Heart left ventricle (tissue), 16 donors: ENCODE measurements around the gene FGF22. TPM values are rescaled to one million over a fixed set of nuclear protein-coding genes. Genes with fewer than 3 reads are reported as not detected.

Experiments
- ATAC-seq, 4 donors: fragments of 200-7000 bp; cut with Tn5 transposase; one replicate each; pipeline ENCODE4 v1.9.1; 2020 to 2022; ENCODE audit warnings: moderate library complexity in 4 of 4, mild to moderate bottlenecking in 3 of 4, moderate number of reproducible peaks in 1 of 4
- DNase-seq, 5 donors: peaks; one replicate each; pipeline ENCODE4 v3.0.0-alpha.2; 2020
- H3K27ac ChIP-seq, 12 donors: fragments of 200-600 bp; sonication (generic) in 4 of 12; one replicate each; pipeline versions ENCODE4 v1.5.0 to v1.8.0; 2016 to 2022; ENCODE audit warnings: mild to moderate bottlenecking in 2 of 12
- H3K27me3 ChIP-seq, 9 donors: fragments of 200-600 bp; sonication (generic) in 2 of 9; one replicate each; pipeline versions ENCODE4 v1.5.1 to v1.8.0; 2016 to 2022; ENCODE audit warnings: mild to moderate bottlenecking in 3 of 9
- H3K36me3 ChIP-seq, 9 donors: fragments of 200-600 bp; sonication (generic) in 2 of 9; one replicate each; pipeline versions ENCODE4 v1.5.0 to v1.8.0; 2018 to 2022; ENCODE audit warnings: mild to moderate bottlenecking in 2 of 9
- H3K4me1 ChIP-seq, 12 donors: fragments of 200-600 bp; sonication (generic) in 4 of 12; one replicate each; pipeline versions ENCODE4 v1.5.0 to v1.8.0; 2016 to 2022; ENCODE audit warnings: mild to moderate bottlenecking in 3 of 12
- H3K4me3 ChIP-seq, 12 donors: fragments of 200-600 bp; sonication (generic) in 4 of 12; one replicate each; pipeline versions ENCODE4 v1.5.0 to v1.8.0; 2017 to 2022; ENCODE audit warnings: mild to moderate bottlenecking in 9 of 12, moderate library complexity in 4 of 12
- H3K9me3 ChIP-seq, 12 donors: fragments of 200-600 bp; sonication (generic) in 4 of 12; one replicate each; pipeline versions ENCODE4 v1.5.0 to v1.8.0; 2016 to 2022; ENCODE audit warnings: mild to moderate bottlenecking in 1 of 12
- POLR2A ChIP-seq, 2 donors: fragments of 450-650 bp; IDR thresholded peaks; one replicate each; pipeline ENCODE4 v1.6.1; 2017; ENCODE audit warnings: antibody characterized with exemption in 2 of 2, mild to moderate bottlenecking in 2 of 2, moderate library complexity in 2 of 2
- WGBS, 4 donors: extraction: QIAGEN DNeasy Blood & Tissue Kit in 2 of 4; methylation state at CpG; one replicate each; pipeline versions ENCODE4 v1.1.5 to v1.1.7; 2013 to 2018; 5-methylcytosine and 5-hydroxymethylcytosine counted together
- intact Hi-C, 10 donors: fragments of 100-400 bp; cut with DNase I; formaldehyde crosslinking; loops; one replicate each; pipeline versions ENCODE4 v1.11.1 to v1.14.2; 2022
- long read RNA-seq, 3 donors: library from polyadenylated mRNA; unstranded; transcript quantifications; one replicate each; pipeline ENCODE4 v2.0.0, GENCODE V29; 2020 to 2021
- polyA plus RNA-seq, 2 donors: library from polyadenylated mRNA; stranded (reverse); fragments of 200-250 nt; gene quantifications; one replicate each; pipeline ENCODE4 v1.2.3, GENCODE V29; 2013
- total RNA-seq, 9 donors: library from RNA; depleted of rRNA in 2 of 9; stranded (reverse); fragments of >200 nt in 2 of 9; fragmentation: NEBNext Ultra II Directional in 3 of 9; extraction: Animal tissue kit (Norgen Biotek cat#: 25700) in 3 of 9; gene quantifications; one replicate each; pipeline versions ENCODE4 v1.1.0 to v1.2.4, GENCODE V29; 2016 to 2023
- TF ChIP-seq, protein P1 (sequence below), 12 donors: fragments of 200-600 bp; sonication (generic) in 4 of 12; IDR thresholded peaks; one replicate each; pipeline versions ENCODE4 v1.5.0 to v1.8.0; 2018 to 2022; ENCODE audit warnings: antibody characterized with exemption in 12 of 12, mild to moderate bottlenecking in 5 of 12
- donor health status: ischemic (EF 13 %, LVEDD 7.1; RV severe dilation, severe dysfunction).
- donor health status: healthy with polysubstance abuse.
- donor health status: DM: no; HTN: yes; CAD: no.
- donor health status: DM: no; HTN: no; CAD: no.
- donor health status: ischemic (EF 25% LVEDD 6.9; RV normal size, moderate dysfunction).
- donor health status: ischemic (EF 25% LVEDD 5.7; RV mildly dilated, moderate dysfunction).
- donor health status: healthy.
- donor health status: DM: yes; HTN: yes; CAD: no.
- donor health status: ischemic (EF 35%, LVEDD 5.7; RV mildly dilated, moderate dysfunction).
- donor health status: nonischemic (EF 11% LVEDD 7.7; RV severe dilation, severe dysfunction).
- donor health status: DM: yes; HTN: yes; CAD: no.
- donor health status: PGD.
- donor health status: ischemic (EF 29% LVEDD 5.4; RV normal size, mild dysfunction).
- donor health status: nonischemic (EF 23%, LVEDD 6.1; RV moderate dilation, normal function).

The FGF22 gene
- total RNA-seq: under 1 TPM in 3 of 9 donors, not detected in 6; 0.16 to 0.36 (median 0.20) TPM
- polyA plus RNA-seq: under 1 TPM; 0.07 to 0.11 TPM
- long read RNA-seq, donor 1, partial matches to known transcripts: 0 of 1 reads
- long read RNA-seq, donor 1, other reads (novel, unspliced or antisense): 0 of 1 reads
- long read RNA-seq, donor 2: 0 reads
- long read RNA-seq, donor 3: 0 reads

DNA sequence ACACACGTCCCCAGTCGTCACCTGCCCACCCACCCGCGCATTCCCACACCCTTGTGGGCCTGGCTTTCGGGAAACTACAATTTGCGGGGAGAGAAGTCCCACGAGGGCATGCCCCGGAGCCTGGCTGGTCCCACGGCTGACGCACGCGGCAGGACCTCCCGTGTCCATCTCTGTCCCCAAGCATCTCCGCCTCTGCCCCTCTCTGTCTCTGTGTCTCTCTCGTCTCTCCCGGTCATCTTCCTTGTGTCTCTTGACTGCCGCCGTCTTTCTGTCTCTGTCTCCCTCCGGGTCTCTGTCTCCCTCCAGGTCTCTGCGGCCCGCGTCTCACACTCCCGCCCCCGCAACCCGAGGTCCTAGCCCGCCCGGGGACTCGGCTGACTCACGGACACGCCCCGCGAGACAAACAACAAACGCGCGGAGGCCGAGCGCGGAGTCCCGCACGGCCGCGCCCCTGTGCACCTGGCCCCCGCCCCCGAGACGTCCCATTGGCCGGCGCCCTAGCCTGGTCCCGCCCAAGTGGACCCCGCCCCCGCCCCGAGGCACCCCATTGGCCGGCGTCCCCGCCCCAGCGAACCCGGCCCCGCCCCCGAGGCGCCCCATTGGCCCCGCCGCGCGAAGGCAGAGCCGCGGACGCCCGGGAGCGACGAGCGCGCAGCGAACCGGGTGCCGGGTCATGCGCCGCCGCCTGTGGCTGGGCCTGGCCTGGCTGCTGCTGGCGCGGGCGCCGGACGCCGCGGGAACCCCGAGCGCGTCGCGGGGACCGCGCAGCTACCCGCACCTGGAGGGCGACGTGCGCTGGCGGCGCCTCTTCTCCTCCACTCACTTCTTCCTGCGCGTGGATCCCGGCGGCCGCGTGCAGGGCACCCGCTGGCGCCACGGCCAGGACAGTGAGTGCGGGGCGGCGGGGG, at the start of gene FGF22:
Gene FGF22 (plus strand): TSS at position 627 of the 908 bp plus-strand sequence. CDS start 47 bp downstream, at position 674.
- 6 to 16% (median 6%) methylated on average over 33 to 109 of the region's 109 CpGs for WGBS, 4 donors
- H3K27ac ChIP-seq: peak within 1 kb of the TSS in 3 of 12 donors; percentile 38 to 60 (median 41)
- TF ChIP-seq, protein P1, sequence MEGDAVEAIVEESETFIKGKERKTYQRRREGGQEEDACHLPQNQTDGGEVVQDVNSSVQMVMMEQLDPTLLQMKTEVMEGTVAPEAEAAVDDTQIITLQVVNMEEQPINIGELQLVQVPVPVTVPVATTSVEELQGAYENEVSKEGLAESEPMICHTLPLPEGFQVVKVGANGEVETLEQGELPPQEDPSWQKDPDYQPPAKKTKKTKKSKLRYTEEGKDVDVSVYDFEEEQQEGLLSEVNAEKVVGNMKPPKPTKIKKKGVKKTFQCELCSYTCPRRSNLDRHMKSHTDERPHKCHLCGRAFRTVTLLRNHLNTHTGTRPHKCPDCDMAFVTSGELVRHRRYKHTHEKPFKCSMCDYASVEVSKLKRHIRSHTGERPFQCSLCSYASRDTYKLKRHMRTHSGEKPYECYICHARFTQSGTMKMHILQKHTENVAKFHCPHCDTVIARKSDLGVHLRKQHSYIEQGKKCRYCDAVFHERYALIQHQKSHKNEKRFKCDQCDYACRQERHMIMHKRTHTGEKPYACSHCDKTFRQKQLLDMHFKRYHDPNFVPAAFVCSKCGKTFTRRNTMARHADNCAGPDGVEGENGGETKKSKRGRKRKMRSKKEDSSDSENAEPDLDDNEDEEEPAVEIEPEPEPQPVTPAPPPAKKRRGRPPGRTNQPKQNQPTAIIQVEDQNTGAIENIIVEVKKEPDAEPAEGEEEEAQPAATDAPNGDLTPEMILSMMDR (IDR thresholded peaks at IDR 0.05): no peak
- TF ChIP-seq POLR2A (IDR thresholded peaks at IDR 0.05): no peak
- H3K4me1 ChIP-seq: peaks cover 0 to 14% (median 10%) of the 10 kb centered on the region in 12 donors
- H3K27me3 ChIP-seq: peaks cover 0 to 6% (median 0%) of the 10 kb centered on the region in 9 donors
- no peaks in the 10 kb centered on the region for H3K9me3 ChIP-seq
- H3K36me3 ChIP-seq: peaks cover 0 to 1% (median 0%) of the 10 kb centered on the region in 9 donors
- intact Hi-C loops: loop anchor here in 1 of 10 donors (10.0 kb wide), 1 partner anchor 105 kb away; the partner anchor contains the start of gene CDC34
- ATAC-seq: peak; percentile 68 to 95 (median 92)
- peak; percentile 93 to 96 (median 93) for DNase-seq
- H3K4me3 ChIP-seq: peak within 1 kb of the TSS in 11 of 12 donors; percentile 18 to 60 (median 53)

DNA sequence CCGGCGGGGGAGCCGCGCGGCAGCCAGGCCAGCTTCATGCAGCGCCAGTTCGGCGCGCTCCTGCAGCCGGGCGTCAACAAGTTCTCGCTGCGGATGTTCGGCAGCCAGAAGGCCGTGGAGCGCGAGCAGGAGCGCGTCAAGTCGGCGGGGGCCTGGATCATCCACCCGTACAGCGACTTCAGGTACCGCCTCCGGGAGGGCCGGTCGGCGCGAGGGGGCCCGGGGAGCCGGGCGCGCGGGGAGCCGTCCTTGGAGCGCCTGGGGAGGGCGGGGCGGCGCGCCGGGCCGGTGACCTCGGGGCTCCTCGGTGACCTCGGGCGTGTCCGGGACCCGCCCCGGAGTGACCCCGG, 49.3 kb upstream of the FGF22 start:
- Histone ChIP-seq H3K4me1 (peaks cover 0 to 29% (median 16%) of the 10 kb centered on the region in 12 donors), H3K36me3 (no peaks in the 10 kb centered on the region), H3K9me3 (no peaks in the 10 kb centered on the region), H3K27me3 (peaks cover 15 to 51% (median 29%) of the 10 kb centered on the region in 9 donors), H3K4me3 (peak overlapping the region in 9 of 12 donors; percentile 11 to 44 (median 28)), H3K27ac (no peak overlapping the region)
- ATAC-seq (no peak), DNase-seq (peak in 1 of 5 donors; percentile 59)
- no peak for TF ChIP-seq POLR2A (IDR thresholded peaks at IDR 0.05)
- TF ChIP-seq, protein P1 (IDR thresholded peaks at IDR 0.05): no peak
- WGBS, 4 donors: 1 to 3% (median 2%) methylated on average over 37 to 50 of the region's 50 CpGs; no CpG with 5 or more reads in 1 of the 4 donors
- intact Hi-C loops: loop anchor here in 1 of 10 donors (10.0 kb wide), 1 partner anchor 64 kb away; no protein-coding TSS in a partner anchor

DNA sequence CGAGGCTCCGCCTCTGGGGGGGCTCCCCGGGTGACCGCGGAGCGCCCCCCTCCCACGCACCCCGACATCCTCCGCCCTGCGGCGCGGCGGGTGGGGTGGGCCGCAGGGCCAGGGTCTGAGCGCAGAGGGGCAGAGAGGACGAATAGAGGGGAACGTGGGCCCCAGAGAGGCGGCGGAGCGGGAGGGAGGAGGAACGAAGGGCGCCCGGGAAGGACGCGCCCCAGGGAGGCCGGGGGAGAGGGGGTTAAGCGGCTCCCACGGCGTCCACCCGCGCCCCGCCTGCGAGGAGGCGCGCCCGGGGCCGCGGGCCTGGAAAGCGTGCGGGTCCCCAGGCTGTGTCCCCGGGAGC, 49.0 kb upstream of the FGF22 start:
- ATAC-seq (no peak), DNase-seq (no peak)
- H3K9me3 ChIP-seq: no peaks in the 10 kb centered on the region
- peaks cover 15 to 51% (median 29%) of the 10 kb centered on the region in 9 donors for H3K27me3 ChIP-seq
- no peak overlapping the region for H3K27ac ChIP-seq
- TF ChIP-seq, protein P1 (IDR thresholded peaks at IDR 0.05): no peak
- no peak for TF ChIP-seq POLR2A (IDR thresholded peaks at IDR 0.05)
- WGBS, 4 donors: 3 to 9% (median 7%) methylated on average over 17 to 41 of the region's 41 CpGs
- H3K4me3 ChIP-seq: peak overlapping the region in 11 of 12 donors; percentile 8 to 44 (median 25)
- no peaks in the 10 kb centered on the region for H3K36me3 ChIP-seq
- H3K4me1 ChIP-seq: peaks cover 0 to 29% (median 16%) of the 10 kb centered on the region in 12 donors
- intact Hi-C loops: loop anchor here in 1 of 10 donors (10.0 kb wide), 1 partner anchor 64 kb away; no protein-coding TSS in a partner anchor
